ENCODE results near the gene EDN1. TPM values are rescaled to one million over a fixed set of nuclear protein-coding genes. Genes with fewer than 3 reads are reported as not detected.

The EDN1 gene
- 1 to 10 TPM in 6 of 9 donors, under 1 TPM in 3; 0.18 to 7.9 (median 1.3) TPM for total RNA-seq
- polyA plus RNA-seq = 1 to 10 TPM; 2.8 to 5.4 (median 3.0) TPM
- long read RNA-seq, donor 1 = 0 reads
- long read RNA-seq, donor 2 = 0 reads
- long read RNA-seq, donor 3, partial matches to known transcripts = 0 of 2 reads
- long read RNA-seq, donor 3, other reads (novel, unspliced or antisense) = 0 of 2 reads
- long read RNA-seq, donor 4 = 0 reads
- long read RNA-seq, donor 5, transcript EDN1-201 (5 exons, 2,033 nt) = major isoform, 8 of 12 reads
- long read RNA-seq, donor 5, partial matches to known transcripts = 0 of 12 reads
- long read RNA-seq, donor 5, other reads (novel, unspliced or antisense) = 4 of 12 reads
- long read RNA-seq, donor 6 = 0 reads
- long read RNA-seq, donor 7 = 0 reads
- long read RNA-seq, donor 8, partial matches to known transcripts = 0 of 1 reads
- long read RNA-seq, donor 8, other reads (novel, unspliced or antisense) = 0 of 1 reads
- long read RNA-seq, donor 9, partial matches to known transcripts = 0 of 1 reads
- long read RNA-seq, donor 9, other reads (novel, unspliced or antisense) = 0 of 1 reads
- long read RNA-seq, donor 10 = 0 reads

DNA sequence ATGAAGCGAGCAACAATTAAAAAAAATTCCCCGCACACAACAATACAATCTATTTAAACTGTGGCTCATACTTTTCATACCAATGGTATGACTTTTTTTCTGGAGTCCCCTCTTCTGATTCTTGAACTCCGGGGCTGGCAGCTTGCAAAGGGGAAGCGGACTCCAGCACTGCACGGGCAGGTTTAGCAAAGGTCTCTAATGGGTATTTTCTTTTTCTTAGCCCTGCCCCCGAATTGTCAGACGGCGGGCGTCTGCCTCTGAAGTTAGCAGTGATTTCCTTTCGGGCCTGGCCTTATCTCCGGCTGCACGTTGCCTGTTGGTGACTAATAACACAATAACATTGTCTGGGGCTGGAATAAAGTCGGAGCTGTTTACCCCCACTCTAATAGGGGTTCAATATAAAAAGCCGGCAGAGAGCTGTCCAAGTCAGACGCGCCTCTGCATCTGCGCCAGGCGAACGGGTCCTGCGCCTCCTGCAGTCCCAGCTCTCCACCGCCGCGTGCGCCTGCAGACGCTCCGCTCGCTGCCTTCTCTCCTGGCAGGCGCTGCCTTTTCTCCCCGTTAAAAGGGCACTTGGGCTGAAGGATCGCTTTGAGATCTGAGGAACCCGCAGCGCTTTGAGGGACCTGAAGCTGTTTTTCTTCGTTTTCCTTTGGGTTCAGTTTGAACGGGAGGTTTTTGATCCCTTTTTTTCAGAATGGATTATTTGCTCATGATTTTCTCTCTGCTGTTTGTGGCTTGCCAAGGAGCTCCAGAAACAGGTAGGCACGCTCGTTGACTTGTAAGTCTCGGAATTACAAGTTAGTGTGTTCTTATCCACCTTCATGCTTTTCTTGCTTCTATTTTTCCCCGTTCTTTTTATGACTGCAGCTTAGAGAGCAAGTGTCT lies at the start of gene EDN1:
EDN1 (plus strand) TSS at position 429 of the 888 bp plus-strand sequence; CDS start at position 698, 269 bp downstream.
- H3K27me3 ChIP-seq = no peaks in the 10 kb centered on the region
- peak within 1 kb of the TSS in 3 of 5 donors; percentile 35 to 60 (median 52) for H3K27ac ChIP-seq
- TF ChIP-seq CTCF (IDR thresholded peaks at IDR 0.05) (peak; percentile 23 to 64 (median 48)), POLR2A (IDR thresholded peaks at IDR 0.05) (peak in 1 of 2 donors; percentile 66)
- WGBS, 4 donors = 1 to 2% (median 1%) methylated on average over 31 to 38 of the region's 38 CpGs
- intact Hi-C loops (cut with DNase I) = loop anchor here (5.0 to 10.0 kb wide), 2 partner anchors 315 to 317 kb away; no protein-coding TSS in a partner anchor
- H3K4me3 ChIP-seq = peak within 1 kb of the TSS in 2 of 4 donors; percentile 49 to 54
- peak; percentile 70 to 87 (median 77) for DNase-seq
- no peaks in the 10 kb centered on the region for H3K36me3 ChIP-seq (replicated peaks in 1 of 2)
- peaks cover 3 to 14% of the 10 kb centered on the region in 2 donors for H3K4me1 ChIP-seq (replicated peaks in 1 of 2)
- H3K9me3 ChIP-seq (replicated peaks in 1 of 3) = no peaks in the 10 kb centered on the region

GRCh38 chr6:12241493-12242175 lies 48.5 kb upstream of the EDN1 start:
- intact Hi-C loops (cut with DNase I) = no loop called here
- H3K27me3 ChIP-seq = no peaks in the 10 kb centered on the region
- H3K27ac ChIP-seq = no peak overlapping the region
- no peaks in the 10 kb centered on the region for H3K9me3 ChIP-seq (replicated peaks in 1 of 3)
- TF ChIP-seq CTCF (IDR thresholded peaks at IDR 0.05) (no peak), POLR2A (IDR thresholded peaks at IDR 0.05) (no peak)
- H3K4me3 ChIP-seq = no peak overlapping the region
- H3K4me1 ChIP-seq (replicated peaks in 1 of 2) = peaks cover 0 to 9% of the 10 kb centered on the region in 2 donors
- no peaks in the 10 kb centered on the region for H3K36me3 ChIP-seq (replicated peaks in 1 of 2)
- WGBS, 4 donors = 72 to 80% (median 77%) methylated on average over 3 of the region's 3 CpGs
- no peak for DNase-seq

DNA sequence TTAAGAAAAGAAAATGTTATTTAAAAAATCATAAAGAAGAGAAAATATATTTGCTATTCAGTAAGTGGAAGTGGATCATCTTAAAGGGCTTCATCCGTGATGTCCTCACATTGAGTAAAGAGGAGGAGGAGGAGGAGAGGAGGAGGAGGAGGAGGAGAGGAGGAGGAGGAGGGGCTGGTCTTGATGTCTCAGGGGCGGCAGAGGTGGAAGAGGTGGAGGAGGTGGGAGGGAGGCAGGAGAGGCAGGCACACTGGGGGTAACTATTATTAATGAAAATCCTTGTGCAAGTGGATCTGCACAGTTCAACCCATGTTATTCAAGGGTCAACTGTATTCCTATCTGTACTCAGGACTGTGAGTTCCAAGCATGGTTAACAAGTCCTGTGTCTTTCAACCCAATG lies 47.0 kb upstream of the EDN1 start:
- Histone ChIP-seq H3K9me3 (replicated peaks in 1 of 3) (no peaks in the 10 kb centered on the region), H3K36me3 (replicated peaks in 1 of 2) (no peaks in the 10 kb centered on the region), H3K27ac (no peak overlapping the region), H3K4me3 (no peak overlapping the region), H3K27me3 (no peaks in the 10 kb centered on the region), H3K4me1 (replicated peaks in 1 of 2) (peaks cover 0 to 9% of the 10 kb centered on the region in 2 donors)
- TF ChIP-seq POLR2A (IDR thresholded peaks at IDR 0.05) (no peak), CTCF (IDR thresholded peaks at IDR 0.05) (no peak)
- no peak for DNase-seq
- 89 to 95% (median 92%) methylated on average over 2 of the region's 2 CpGs for WGBS, 4 donors
- intact Hi-C loops (cut with DNase I) = no loop called here

All from adrenal gland (tissue), 19 donors.